Endothelial cell of coronary artery (primary cell): ENCODE results near the gene TSSK3. TPM values are rescaled to one million over a fixed set of nuclear protein-coding genes. Genes with fewer than 3 reads are reported as not detected.

Experiments used
- total RNA-seq: library from RNA; depleted of rRNA; stranded (reverse); fragments of >200 nt; gene quantifications from 2 replicates; pipeline ENCODE4 v1.2.3, GENCODE V29; 2014

Gene TSSK3
- total RNA-seq, result 0.18 and 0.19 TPM in 2 replicates

DNA sequence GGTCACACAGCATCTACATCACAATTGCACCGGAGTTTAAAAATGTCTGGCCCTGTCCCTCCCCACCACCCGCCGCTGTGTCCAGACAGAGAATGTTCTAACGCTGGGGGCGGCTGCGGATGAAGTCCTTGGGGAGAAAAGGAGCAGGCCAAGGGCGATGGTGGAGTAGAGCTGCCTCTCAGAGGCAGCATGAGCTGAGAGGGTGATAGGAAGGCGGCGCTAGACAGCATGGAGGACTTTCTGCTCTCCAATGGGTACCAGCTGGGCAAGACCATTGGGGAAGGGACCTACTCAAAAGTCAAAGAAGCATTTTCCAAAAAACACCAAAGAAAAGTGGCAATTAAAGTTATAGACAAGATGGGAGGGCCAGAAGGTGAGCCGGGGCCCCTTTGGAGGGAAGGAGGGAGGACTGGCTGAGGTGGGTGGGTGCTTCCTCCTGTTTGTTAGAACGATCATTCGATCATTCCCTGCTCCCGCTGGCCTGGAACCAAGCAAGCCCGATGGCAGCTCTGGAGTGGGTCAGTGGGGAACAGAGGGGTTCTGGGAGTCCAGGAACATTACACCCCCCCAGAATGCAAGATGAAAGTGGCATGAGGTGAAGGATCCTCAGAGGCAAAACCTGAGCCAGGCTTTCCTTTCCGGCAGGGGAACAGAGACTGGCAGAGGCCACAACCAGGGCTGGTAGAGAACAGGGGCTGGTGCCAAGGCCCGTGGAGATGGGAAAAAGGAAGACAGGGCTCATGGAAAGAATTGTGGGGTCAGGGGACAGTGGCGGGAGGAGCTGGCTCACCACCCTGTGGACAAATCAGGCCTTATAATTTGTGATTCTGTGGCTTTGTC is at the start of gene TSSK3, which contains the start of gene FAM229A:
Gene TSSK3 (plus strand): TSS at position 66 of the 840 bp plus-strand sequence. CDS start 163 bp downstream, at position 229.
Gene FAM229A (minus strand): TSS at position 12 of the 840 bp plus-strand sequence. CDS start 394 bp downstream, outside the sequence.

DNA sequence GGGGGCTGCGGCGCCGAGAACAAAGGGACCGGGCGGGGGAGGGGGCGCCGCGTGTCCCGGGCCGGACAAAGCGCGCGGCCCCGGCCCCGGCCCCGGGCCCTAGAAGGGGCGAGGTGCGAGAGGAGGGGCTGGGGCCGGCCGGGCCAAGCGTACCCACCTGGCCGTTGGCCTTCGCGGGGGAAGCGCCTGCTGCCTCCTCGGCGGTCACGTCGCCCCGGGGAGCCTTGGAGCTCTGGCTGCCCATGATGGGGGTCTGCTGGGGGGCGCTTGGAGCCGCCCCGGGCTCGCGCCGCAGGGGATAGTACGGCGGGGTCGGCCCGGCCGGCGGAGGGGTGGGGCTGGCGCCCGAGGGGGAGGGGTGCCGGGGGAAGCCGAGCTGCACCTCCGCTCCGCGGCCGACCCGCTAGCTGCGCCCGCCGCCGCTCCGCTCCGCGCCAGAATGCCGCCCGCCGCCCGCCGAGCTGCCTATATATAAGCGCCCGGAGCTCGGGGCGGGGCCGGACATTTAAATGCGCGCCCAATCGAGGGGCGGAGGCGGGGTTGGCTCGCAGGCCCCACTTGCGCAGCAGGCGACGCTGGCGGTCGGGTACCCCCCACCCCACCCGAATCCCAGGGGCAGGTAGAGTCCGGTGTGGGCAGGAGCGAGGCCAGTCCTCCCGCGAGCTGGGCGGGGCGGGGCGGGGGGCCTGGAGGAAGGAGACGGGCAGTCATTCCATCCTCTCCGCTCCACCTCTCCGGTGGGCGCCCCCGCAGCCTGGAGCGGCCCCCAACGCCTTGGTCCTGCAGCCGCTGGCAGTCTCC is 26.3 kb upstream of the TSSK3 start, which contains the start of gene MARCKSL1:
Gene MARCKSL1 (minus strand): TSS at position 444 of the 801 bp plus-strand sequence. CDS start 200 bp downstream, at position 244.

DNA sequence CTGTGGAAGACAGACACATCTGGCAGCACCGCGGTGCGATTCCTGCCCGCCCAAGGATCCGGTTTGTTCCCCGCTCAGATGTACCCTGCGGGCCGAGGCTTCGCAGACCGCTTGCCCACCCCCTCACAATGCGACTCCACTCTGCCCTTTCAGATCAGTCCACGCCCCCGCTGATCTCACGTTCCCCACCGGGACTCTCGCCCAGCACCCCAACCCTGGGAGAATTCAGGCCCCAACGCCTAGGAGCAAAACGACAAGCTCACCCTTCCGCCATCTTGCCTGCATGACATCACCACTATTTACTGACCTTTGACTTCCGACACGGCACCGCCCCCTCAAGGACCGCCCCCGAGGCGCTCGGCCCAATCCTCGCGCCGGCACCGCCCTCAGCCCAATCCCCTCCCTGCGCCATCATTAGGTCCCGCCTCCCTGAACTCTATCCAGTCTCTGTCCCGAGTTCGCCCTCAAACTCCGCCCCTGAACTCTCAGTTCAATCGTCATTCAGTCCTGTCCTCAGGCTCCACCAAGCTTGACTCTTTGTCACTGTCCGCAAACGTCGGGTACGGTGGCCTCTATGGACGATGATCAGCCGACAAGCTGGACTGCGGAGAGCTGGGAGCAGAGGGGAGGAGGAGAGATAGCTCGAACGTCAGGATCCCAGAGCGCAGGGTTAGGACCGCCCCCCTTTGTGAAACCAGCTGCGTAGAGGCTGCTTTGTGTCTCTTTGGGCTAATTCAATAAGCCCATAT is 32.0 kb downstream of the TSSK3 start, which contains the start of gene BSDC1:
Gene BSDC1 (minus strand): TSS at position 301 of the 749 bp plus-strand sequence. CDS start 27 bp downstream, at position 274.

Other genes starting within 250 kb of the TSSK3 start
- 69.9 and 73.1 TPM in 2 replicates for gene TXLNA, start 182.9 kb upstream of the TSSK3 start, total RNA-seq
- gene CCDC28B, start 161.9 kb upstream of the TSSK3 start, total RNA-seq, result 18.3 and 20.1 TPM in 2 replicates
- 1.3 and 1.4 TPM in 2 replicates for gene IQCC, start 156.9 kb upstream of the TSSK3 start, total RNA-seq
- not detected in 2 replicates for gene DCDC2B, start 153.4 kb upstream of the TSSK3 start, total RNA-seq
- 12.7 and 16.3 TPM in 2 replicates for gene TMEM234, start 140.2 kb upstream of the TSSK3 start, total RNA-seq
- 313 and 378 TPM in 2 replicates for gene EIF3I, start 140.1 kb upstream of the TSSK3 start, total RNA-seq
- 1.7 and 9.8 TPM in 2 replicates for gene FAM167B, start 115.3 kb upstream of the TSSK3 start, total RNA-seq
- 0.09 TPM in 1 of 2 replicates, not detected in the other for gene LCK, start 111.3 kb upstream of the TSSK3 start, total RNA-seq
- gene HDAC1, start 70.5 kb upstream of the TSSK3 start, total RNA-seq, result 118 and 146 TPM in 2 replicates
- 76.6 and 108 TPM in 2 replicates for gene MARCKSL1, start 26.3 kb upstream of the TSSK3 start, total RNA-seq
- 0.81 and 1.6 TPM in 2 replicates for gene FAM229A, start 54 bp upstream of the TSSK3 start, total RNA-seq
- 41.4 and 55.3 TPM in 2 replicates for gene BSDC1, start 31.9 kb downstream of the TSSK3 start, total RNA-seq
- under 0.01 TPM in 2 replicates for gene ZBTB8B, start 102.5 kb downstream of the TSSK3 start, total RNA-seq
- gene ZBTB8A, start 176.9 kb downstream of the TSSK3 start, total RNA-seq, result 6.2 and 6.3 TPM in 2 replicates